H1 (cell line): ENCODE results near the gene RPS6KA4. TPM values are rescaled to one million over a fixed set of nuclear protein-coding genes. Genes with fewer than 3 reads are reported as not detected.
A peak's percentile ranks its signal among the peaks of the same experiment; 100 is the strongest.

Experiments
- CTCF ChIA-PET: fragments of 300-600 bp; sonication (Branson Sonifier 250); formaldehyde crosslinking; loops from one replicate; lab custom pipeline; 2021; ENCODE audit not compliant: partially characterized antibody; lab: Charles Lee
- POLR2A ChIA-PET: fragments of 300-600 bp; sonication (Branson Sonifier 250); formaldehyde crosslinking; loops from one replicate; lab custom pipeline; 2021; ENCODE audit warnings: inconsistent platforms; ENCODE audit not compliant: partially characterized antibody; lab: Charles Lee
- DNase-seq, 2 experiments: peaks; one replicate each; pipeline versions ENCODE4 v3.0.0 to v3.0.0-alpha.2; 2010 to 2022; ENCODE audit warnings: low spot score in 2 of 2, low read depth in 1 of 2, mixed read lengths in 1 of 2
- FAIRE-seq: peaks from 2 replicates; lab custom pipeline; 2011; peaks lifted over from hg19 to GRCh38; lab: Jason Lieb, UNC
- H2AFZ ChIP-seq: 2 replicates; pipeline ENCODE4 v1.8.1; 2012; ENCODE audit warnings: low read length, inconsistent platforms
- H2AK5ac ChIP-seq: 2 replicates; pipeline ENCODE4 v1.6.1; 2013; ENCODE audit warnings: low read depth, low read length
- H2BK120ac ChIP-seq: replicated peaks from 2 replicates; pipeline ENCODE3; 2013; ENCODE audit warnings: low read depth, low read length, inconsistent platforms
- H2BK12ac ChIP-seq: 2 replicates; pipeline ENCODE4 v1.6.1; 2013; ENCODE audit warnings: low read depth, low read length
- H2BK15ac ChIP-seq: 2 replicates; pipeline ENCODE4 v1.6.1; 2013; ENCODE audit warnings: low read length
- H2BK20ac ChIP-seq: 2 replicates; pipeline ENCODE4 v1.6.1; 2013; ENCODE audit warnings: low read length
- H2BK5ac ChIP-seq: 2 replicates; pipeline ENCODE4 v1.6.1; 2013; ENCODE audit warnings: low read depth, low read length
- H3K14ac ChIP-seq: 2 replicates; pipeline ENCODE4 v1.6.1; 2013; ENCODE audit warnings: inconsistent platforms; ENCODE audit not compliant: insufficient read length
- H3K18ac ChIP-seq: 2 replicates; pipeline ENCODE4 v1.6.1; 2013; ENCODE audit warnings: low read length; ENCODE audit errors: extremely low read depth
- H3K23ac ChIP-seq: 2 replicates; pipeline ENCODE4 v1.6.1; 2013; ENCODE audit warnings: inconsistent platforms; ENCODE audit not compliant: insufficient read length
- H3K23me2 ChIP-seq: 2 replicates; pipeline ENCODE4 v1.6.1; 2013; ENCODE audit warnings: low read depth, low read length
- H3K27ac ChIP-seq: 2 replicates; pipeline ENCODE4 v1.6.1; 2011; ENCODE audit warnings: low read depth, low read length, inconsistent platforms
- H3K27me3 ChIP-seq, 4 experiments: replicated peaks in 1 of 4; 1 replicate in 1 of 4; 2 replicates in 3 of 4; pipeline versions ENCODE4 v1.6.1 to v1.8.1; 2011 to 2013; ENCODE audit warnings: low read length in 3 of 4, mild to moderate bottlenecking in 3 of 4, inconsistent platforms in 2 of 4, mixed read lengths in 2 of 4, moderate library complexity in 1 of 4; ENCODE audit not compliant: control insufficient read depth in 3 of 4, insufficient read depth in 3 of 4; ENCODE audit errors: extremely low read depth in 1 of 4
- H3K36me3 ChIP-seq, 4 experiments: 2 replicates each; pipeline versions ENCODE4 v1.6.1 to v1.8.1; 2011 to 2013; ENCODE audit warnings: mild to moderate bottlenecking in 4 of 4, low read length in 3 of 4, moderate library complexity in 2 of 4, control low read depth in 1 of 4, inconsistent platforms in 1 of 4; ENCODE audit not compliant: insufficient read depth in 4 of 4, control insufficient read depth in 2 of 4
- H3K4ac ChIP-seq: replicated peaks from 2 replicates; pipeline ENCODE3; 2013; ENCODE audit warnings: low read length, low read depth, mixed read lengths, inconsistent platforms; ENCODE audit not compliant: insufficient read length
- H3K4me1 ChIP-seq, 4 experiments: replicated peaks in 1 of 4; 1 replicate in 1 of 4; 2 replicates in 3 of 4; pipeline versions ENCODE4 v1.6.1 to v1.8.1; 2011 to 2013; ENCODE audit warnings: low read length in 3 of 4, inconsistent platforms in 2 of 4, mixed read lengths in 1 of 4; ENCODE audit not compliant: insufficient read depth in 4 of 4, control insufficient read depth in 3 of 4
- H3K4me2 ChIP-seq, 2 experiments: 2 replicates each; pipeline versions ENCODE4 v1.6.1 to v1.8.1; 2011 to 2013; ENCODE audit warnings: low read depth in 2 of 2, low read length in 2 of 2, control low read depth in 1 of 2, inconsistent platforms in 1 of 2, mild to moderate bottlenecking in 1 of 2; ENCODE audit not compliant: insufficient read depth in 1 of 2
- H3K4me3 ChIP-seq, 4 experiments: fragments of 200-600, 300-600 bp in 1 of 4; sonication (generic), shearing (Covaris generic), sonication (Bioruptor Twin) in 1 of 4; 2 replicates each; pipeline versions ENCODE4 v1.5.1 to v1.8.1; 2011 to 2016; ENCODE audit warnings: low read length in 4 of 4, low read depth in 3 of 4, control low read depth in 2 of 4, inconsistent platforms in 2 of 4, mild to moderate bottlenecking in 2 of 4, mixed read lengths in 1 of 4, moderate library complexity in 1 of 4; ENCODE audit not compliant: insufficient read depth in 2 of 4; ENCODE audit errors: extremely low read depth in 1 of 4
- H3K56ac ChIP-seq: replicated peaks from 2 replicates; pipeline ENCODE3; 2013; ENCODE audit warnings: low read depth, mild to moderate bottlenecking, mixed read lengths, low read length, inconsistent platforms; ENCODE audit not compliant: insufficient read length
- H3K79me1 ChIP-seq: 2 replicates; pipeline ENCODE4 v1.6.1; 2013; ENCODE audit warnings: low read depth, low read length, control low read depth
- H3K79me2 ChIP-seq, 2 experiments: 2 replicates each; pipeline versions ENCODE4 v1.6.1 to v1.8.1; 2012 to 2013; ENCODE audit warnings: low read length in 2 of 2, mild to moderate bottlenecking in 2 of 2, inconsistent platforms in 1 of 2; ENCODE audit not compliant: insufficient read depth in 2 of 2, control insufficient read depth in 1 of 2
- H3K9ac ChIP-seq, 4 experiments: replicated peaks in 1 of 4; 1 replicate in 1 of 4; 2 replicates in 3 of 4; pipeline versions ENCODE4 v1.6.1 to v1.8.1; 2011 to 2013; ENCODE audit warnings: low read depth in 3 of 4, low read length in 3 of 4, control low read depth in 2 of 4, mild to moderate bottlenecking in 2 of 4, moderate library complexity in 2 of 4, inconsistent platforms in 1 of 4; ENCODE audit errors: extremely low read depth in 1 of 4
- H3K9me3 ChIP-seq, 2 experiments: 2 replicates each; pipeline versions ENCODE4 v1.6.1 to v1.8.1; 2012 to 2013; ENCODE audit warnings: mild to moderate bottlenecking in 2 of 2, moderate library complexity in 2 of 2, control low read depth in 1 of 2, inconsistent platforms in 1 of 2, low read depth in 1 of 2, low read length in 1 of 2, mixed read lengths in 1 of 2; ENCODE audit not compliant: insufficient read depth in 2 of 2
- H4K20me1 ChIP-seq, 2 experiments: replicated peaks in 1 of 2; 2 replicates each; pipeline versions ENCODE3 to v1.8.1; 2011 to 2013; ENCODE audit warnings: inconsistent platforms in 2 of 2, low read length in 2 of 2, mild to moderate bottlenecking in 1 of 2; ENCODE audit not compliant: insufficient read depth in 2 of 2, control insufficient read depth in 1 of 2
- H4K5ac ChIP-seq: 2 replicates; pipeline ENCODE4 v1.6.1; 2013; ENCODE audit warnings: low read length, low read depth, mixed read lengths, inconsistent platforms; ENCODE audit not compliant: insufficient read length
- H4K8ac ChIP-seq: 2 replicates; pipeline ENCODE4 v1.8.0; 2013; ENCODE audit warnings: mild to moderate bottlenecking, moderate library complexity, low read length, inconsistent platforms; ENCODE audit not compliant: insufficient read depth; ENCODE audit errors: extremely low read depth
- H4K91ac ChIP-seq: replicated peaks from 2 replicates; pipeline ENCODE3; 2013; ENCODE audit warnings: low read length, mixed read lengths, inconsistent platforms; ENCODE audit not compliant: insufficient read length
- CHD1 ChIP-seq: IDR thresholded peaks from 2 replicates; pipeline ENCODE4 v1.6.1; 2012; ENCODE audit warnings: low read depth, low read length, improper control_type of control experiment
- CHD2 ChIP-seq: IDR thresholded peaks from 2 replicates; pipeline ENCODE4 v1.6.1; 2012; ENCODE audit warnings: low read length, improper control_type of control experiment
- GTF2F1 ChIP-seq: IDR thresholded peaks from 2 replicates; pipeline ENCODE4 v1.6.1; 2012; ENCODE audit warnings: low read depth, low read length, improper control_type of control experiment, borderline replicate concordance
- JUND ChIP-seq: IDR thresholded peaks from 2 replicates; pipeline ENCODE4 v1.6.1; 2011; ENCODE audit warnings: mild to moderate bottlenecking, improper control_type of control experiment, low read length
- MAFK ChIP-seq: IDR thresholded peaks from 2 replicates; pipeline ENCODE4 v1.6.1; 2012; ENCODE audit warnings: low read depth, mild to moderate bottlenecking, improper control_type of control experiment, low read length
- SAP30 ChIP-seq: fragments of 300-600 bp; sonication (generic); IDR thresholded peaks from 2 replicates; pipeline ENCODE4 v1.7.1; 2012; ENCODE audit warnings: low read length, moderate library complexity, mild to moderate bottlenecking, inconsistent platforms; ENCODE audit not compliant: insufficient read depth, insufficient replicate concordance
- SP2 ChIP-seq: IDR thresholded peaks from 2 replicates; pipeline ENCODE4 v1.6.1; 2012; ENCODE audit warnings: mild to moderate bottlenecking, low read length, inconsistent platforms
- TEAD4 ChIP-seq: IDR thresholded peaks from 2 replicates; pipeline ENCODE4 v1.6.1; 2012; ENCODE audit warnings: low read depth, low read length, inconsistent platforms, mixed read lengths
- YY1 ChIP-seq: IDR thresholded peaks from 2 replicates; pipeline ENCODE4 v1.6.1; 2011; ENCODE audit warnings: low read depth, mild to moderate bottlenecking, low read length
- ZNF274 ChIP-seq: IDR thresholded peaks from 2 replicates; pipeline ENCODE4 v1.7.0; 2012; ENCODE audit warnings: low read length, borderline replicate concordance; ENCODE audit errors: extremely low read depth
- WGBS, 2 experiments: shearing (Covaris generic) in 1 of 2; methylation state at CpG; one replicate each; pipeline versions ENCODE4 v1.1.6 to v1.1.7; 2013 to 2015; ENCODE audit warnings: low lambda C conversion rate in 2 of 2, mixed read lengths in 2 of 2, inconsistent platforms in 1 of 2, low coverage in 1 of 2, missing lambda C conversion rate in 1 of 2; ENCODE audit not compliant: insufficient replicate concordance in 2 of 2, insufficient coverage in 1 of 2, insufficient read length in 1 of 2; ENCODE audit errors: extremely low coverage in 1 of 2, missing lambda C conversion rate in 1 of 2; 5-methylcytosine and 5-hydroxymethylcytosine counted together
- polyA plus RNA-seq, 7 experiments: library from polyadenylated mRNA; depleted of rRNA in 3 of 7; stranded (reverse) in 5 of 7; unstranded in 2 of 7; fragments of >200 nt in 5 of 7; fragments of 200-250 nt in 2 of 7; gene quantifications; 1 replicate in 5 of 7; 2 replicates in 1 of 7; 4 replicates in 1 of 7; pipeline versions ENCODE4 v1.2.1 to v1.2.3, GENCODE V29; 2011 to 2013; ENCODE audit warnings: missing spikeins in 2 of 7, mixed read lengths in 2 of 7
- total RNA-seq: library from RNA; stranded (reverse); fragmentation: NEBNext Ultra II Directional; extraction: Animal tissue kit (Norgen Biotek cat#: 25700); gene quantifications from 2 replicates; pipeline ENCODE4 v1.2.1, GENCODE V29; 2021

The RPS6KA4 gene
- total and polyA plus RNA-seq, 2 of the 8 experiments (the other 6 are each of a cell fraction or from before 2014, with no cell fraction given), result 8.2 to 12.6 TPM

GRCh38 chr11:64318766-64319761 is 39.9 kb upstream of the RPS6KA4 start:
- H3K23ac ChIP-seq, result no peak overlapping the region
- H3K4ac ChIP-seq, result peak overlapping the region; percentile 15
- peaks cover 2 to 26% (median 13%) of the 10 kb centered on the region in 4 experiments; a peak in 7 of 8 replicates for H3K36me3 ChIP-seq
- peaks cover 0 to 3% of the 10 kb centered on the region in 2 experiments for H4K20me1 ChIP-seq
- peaks cover 0 to 18% of the 10 kb centered on the region in 2 experiments; a peak in 1 of 4 replicates for H3K79me2 ChIP-seq
- no peak overlapping the region for H2BK20ac ChIP-seq
- H2BK5ac ChIP-seq, result peak overlapping the region; percentile 84
- H4K91ac ChIP-seq, result peak overlapping the region; percentile 29
- H3K79me1 ChIP-seq, result peaks cover 7% of the 10 kb centered on the region; the same call in 1 of the 2 replicates
- peak overlapping the region; percentile 73 to 80 (median 77) for H3K4me3 ChIP-seq
- peaks cover 1 to 12% (median 7%) of the 10 kb centered on the region in 4 experiments; a peak in 6 of 7 replicates for H3K4me1 ChIP-seq
- H3K18ac ChIP-seq, result peak overlapping the region; percentile 24
- WGBS, 2 experiments, result 38% methylated on average over 15 of the region's 19 CpGs; no CpG with 5 or more reads in 1 of the 2 experiments
- no peak overlapping the region for H2AFZ ChIP-seq
- no peak overlapping the region for H2BK120ac ChIP-seq
- H4K5ac ChIP-seq, result no peak overlapping the region
- H3K4me2 ChIP-seq, result peak overlapping the region; percentile 60 to 75
- H3K9me3 ChIP-seq, result no peaks in the 10 kb centered on the region
- H2BK12ac ChIP-seq, result peak overlapping the region; percentile 60; the same call in 1 of the 2 replicates
- peak overlapping the region; percentile 24 for H3K56ac ChIP-seq
- peaks cover 5% of the 10 kb centered on the region; the same call in 1 of the 2 replicates for H3K23me2 ChIP-seq
- H3K14ac ChIP-seq, result no peak overlapping the region
- DNase-seq (no peak), FAIRE-seq (no peak)
- H3K27ac ChIP-seq, result peak overlapping the region; percentile 8; the same call in 1 of the 2 replicates
- peak overlapping the region; percentile 88; the same call in 1 of the 2 replicates for H2BK15ac ChIP-seq
- POLR2A ChIA-PET, result interaction anchor here (0.9 to 6.6 kb wide), 9 partner anchors 11 to 134 kb away, joined by 3 to 61 read pairs (median 24); partner anchors contain the start of genes DNAJC4 and STIP1
- CTCF ChIA-PET, result interaction anchor here (1.8 to 20.8 kb wide), 3 partner anchors 16 to 130 kb away, joined by 4 to 614 read pairs (median 4); partner anchors contain the start of gene CCDC88B
- H3K9ac ChIP-seq, result peak overlapping the region in 1 of 4 experiments; percentile 7; a peak in 4 of 7 replicates
- H4K8ac ChIP-seq, result no peak overlapping the region
- no peaks in the 10 kb centered on the region for H3K27me3 ChIP-seq
- peak overlapping the region; percentile 68; the same call in 1 of the 2 replicates for H2AK5ac ChIP-seq
- TF ChIP-seq MAFK (no peak), CHD1 (no peak), CHD2 (no peak), SP2 (no peak), TEAD4 (no peak), SAP30 (no peak), ZNF274 (no peak), JUND (no peak), YY1 (no peak), GTF2F1 (no peak)
